ENCODE results near the gene PARD6G. TPM values are rescaled to one million over a fixed set of nuclear protein-coding genes. Genes with fewer than 3 reads are reported as not detected.

Gene PARD6G
- total and polyA plus RNA-seq, 2 of the 13 experiments (the other 11 are each of a cell fraction or from before 2014, with no cell fraction given), result 3.6 to 7.4 TPM

DNA sequence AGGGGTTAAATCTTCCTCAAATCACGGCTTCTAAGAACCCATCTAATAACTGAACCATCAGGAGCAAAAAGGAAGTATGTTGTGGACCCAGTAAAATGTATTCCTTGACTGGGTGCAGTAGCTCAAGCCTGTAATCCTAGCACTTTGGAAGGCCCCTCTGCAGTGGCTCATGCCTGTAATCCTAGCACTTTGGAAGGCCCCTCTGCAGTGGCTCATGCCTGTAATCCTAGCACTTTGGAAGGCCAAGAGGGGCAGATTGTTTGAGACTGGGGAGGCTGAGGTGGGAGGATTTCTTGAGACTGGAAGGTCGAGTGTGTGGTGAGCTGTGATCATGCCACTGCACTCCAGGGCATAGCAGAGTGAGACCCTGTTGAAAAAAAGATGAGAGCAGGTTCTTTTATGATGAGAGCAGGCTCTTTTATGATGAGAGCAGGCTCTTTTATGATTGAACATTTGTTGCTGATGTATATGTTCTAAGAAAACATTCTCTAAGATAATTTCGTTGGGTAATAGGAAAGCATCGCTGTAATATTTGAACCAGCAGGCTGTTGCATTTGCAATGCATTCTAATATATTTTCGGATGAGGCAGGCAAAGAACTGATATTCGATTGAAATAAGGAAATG lies 3.5 kb upstream of the PARD6G start:
- Histone ChIP-seq H2AFZ (ENCODE audit: low read length) (no peak overlapping the region), H3K27me3 (ENCODE audit: control insufficient read depth in 1 of 2, insufficient read depth in 2 of 2, low read length in 2 of 2) (peaks cover 2 to 6% of the 10 kb centered on the region in 2 experiments; a peak in 1 of 5 replicates), H3K9me3 (ENCODE audit: low read length) (no peaks in the 10 kb centered on the region), H3K27ac (ENCODE audit: extremely low read length, insufficient read depth, low read length) (no peak overlapping the region), H3K9ac (ENCODE audit: insufficient read depth, low read depth, low read length) (no peak overlapping the region), H3K4me1 (ENCODE audit: insufficient read depth, low read length) (peaks cover 15% of the 10 kb centered on the region), H3K4me2 (ENCODE audit: low read depth, low read length) (no peak overlapping the region), H3K79me2 (ENCODE audit: insufficient read depth, low read length) (no peaks in the 10 kb centered on the region), H4K20me1 (ENCODE audit: insufficient read depth, low read length) (no peaks in the 10 kb centered on the region), H3K4me3 (replicated peaks in 1 of 3; ENCODE audit: insufficient read depth in 1 of 3, low read depth in 2 of 3, low read length in 3 of 3) (no peak overlapping the region), H3K36me3 (replicated peaks in 1 of 2; ENCODE audit: control insufficient read depth in 1 of 2, insufficient read depth in 2 of 2, low read length in 2 of 2) (no peaks in the 10 kb centered on the region)
- CTCF ChIA-PET (ENCODE audit: low intra/inter-chr PET ratio, low total read pairs), result no interaction called here
- FAIRE-seq (no peak), ATAC-seq (no peak), DNase-seq (ENCODE audit: low spot score) (no peak)
- intact Hi-C loops (cut with micrococcal nuclease; ENCODE audit: unreplicated experiment), result no loop called here
- 32% methylated on average over 6 of the region's 6 CpGs for WGBS (ENCODE audit: low lambda C conversion rate)
- BruUV-seq (replicated peaks), result no TSS peak
- POLR2A ChIA-PET, result no interaction called here
- in situ Hi-C loops (cut with HindIII; ENCODE audit: extremely low pct_ligation_motif_present, low pct_unique_long_range_greater_than_20kb), result no loop called here
- TF ChIP-seq, protein P1, sequence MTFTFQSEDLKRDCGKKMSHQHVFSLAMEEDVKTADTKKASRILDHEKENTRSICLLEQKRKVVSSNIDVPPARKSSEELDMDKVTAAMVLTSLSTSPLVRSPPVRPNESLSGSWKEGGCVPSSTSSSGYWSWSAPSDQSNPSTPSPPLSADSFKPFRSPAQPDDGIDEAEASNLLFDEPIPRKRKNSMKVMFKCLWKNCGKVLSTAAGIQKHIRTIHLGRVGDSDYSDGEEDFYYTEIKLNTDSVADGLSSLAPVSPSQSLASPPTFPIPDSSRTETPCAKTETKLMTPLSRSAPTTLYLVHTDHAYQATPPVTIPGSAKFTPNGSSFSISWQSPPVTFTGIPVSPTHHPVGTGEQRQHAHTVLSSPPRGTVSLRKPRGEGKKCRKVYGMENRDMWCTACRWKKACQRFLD (CRISPR knock-in tag; IDR thresholded peaks at IDR 0.05; ENCODE audit: borderline replicate concordance), result no peak
- TF ChIP-seq, protein P2, sequence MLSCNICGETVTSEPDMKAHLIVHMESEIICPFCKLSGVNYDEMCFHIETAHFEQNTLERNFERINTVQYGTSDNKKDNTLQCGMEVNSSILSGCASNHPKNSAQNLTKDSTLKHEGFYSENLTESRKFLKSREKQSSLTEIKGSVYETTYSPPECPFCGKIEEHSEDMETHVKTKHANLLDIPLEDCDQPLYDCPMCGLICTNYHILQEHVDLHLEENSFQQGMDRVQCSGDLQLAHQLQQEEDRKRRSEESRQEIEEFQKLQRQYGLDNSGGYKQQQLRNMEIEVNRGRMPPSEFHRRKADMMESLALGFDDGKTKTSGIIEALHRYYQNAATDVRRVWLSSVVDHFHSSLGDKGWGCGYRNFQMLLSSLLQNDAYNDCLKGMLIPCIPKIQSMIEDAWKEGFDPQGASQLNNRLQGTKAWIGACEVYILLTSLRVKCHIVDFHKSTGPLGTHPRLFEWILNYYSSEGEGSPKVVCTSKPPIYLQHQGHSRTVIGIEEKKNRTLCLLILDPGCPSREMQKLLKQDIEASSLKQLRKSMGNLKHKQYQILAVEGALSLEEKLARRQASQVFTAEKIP (CRISPR knock-in tag; IDR thresholded peaks at IDR 0.05; ENCODE audit: borderline replicate concordance), result no peak
- TF ChIP-seq ZSCAN22 (CRISPR knock-in tag; IDR thresholded peaks at IDR 0.05) (no peak), MIER2 (CRISPR knock-in tag; IDR thresholded peaks at IDR 0.05) (no peak), TEAD3 (CRISPR knock-in tag; optimal IDR thresholded peaks at IDR 0.05; ENCODE audit: borderline replicate concordance) (no peak), ZNF143 (CRISPR knock-in tag; IDR thresholded peaks at IDR 0.05) (no peak)
- TF ChIP-seq, protein P3, sequence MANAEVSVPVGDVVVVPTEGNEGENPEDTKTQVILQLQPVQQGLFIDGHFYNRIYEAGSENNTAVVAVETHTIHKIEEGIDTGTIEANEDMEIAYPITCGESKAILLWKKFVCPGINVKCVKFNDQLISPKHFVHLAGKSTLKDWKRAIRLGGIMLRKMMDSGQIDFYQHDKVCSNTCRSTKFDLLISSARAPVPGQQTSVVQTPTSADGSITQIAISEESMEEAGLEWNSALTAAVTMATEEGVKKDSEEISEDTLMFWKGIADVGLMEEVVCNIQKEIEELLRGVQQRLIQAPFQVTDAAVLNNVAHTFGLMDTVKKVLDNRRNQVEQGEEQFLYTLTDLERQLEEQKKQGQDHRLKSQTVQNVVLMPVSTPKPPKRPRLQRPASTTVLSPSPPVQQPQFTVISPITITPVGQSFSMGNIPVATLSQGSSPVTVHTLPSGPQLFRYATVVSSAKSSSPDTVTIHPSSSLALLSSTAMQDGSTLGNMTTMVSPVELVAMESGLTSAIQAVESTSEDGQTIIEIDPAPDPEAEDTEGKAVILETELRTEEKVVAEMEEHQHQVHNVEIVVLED (CRISPR knock-in tag; IDR thresholded peaks at IDR 0.05; ENCODE audit: borderline replicate concordance), result no peak
- TF ChIP-seq, protein P4, sequence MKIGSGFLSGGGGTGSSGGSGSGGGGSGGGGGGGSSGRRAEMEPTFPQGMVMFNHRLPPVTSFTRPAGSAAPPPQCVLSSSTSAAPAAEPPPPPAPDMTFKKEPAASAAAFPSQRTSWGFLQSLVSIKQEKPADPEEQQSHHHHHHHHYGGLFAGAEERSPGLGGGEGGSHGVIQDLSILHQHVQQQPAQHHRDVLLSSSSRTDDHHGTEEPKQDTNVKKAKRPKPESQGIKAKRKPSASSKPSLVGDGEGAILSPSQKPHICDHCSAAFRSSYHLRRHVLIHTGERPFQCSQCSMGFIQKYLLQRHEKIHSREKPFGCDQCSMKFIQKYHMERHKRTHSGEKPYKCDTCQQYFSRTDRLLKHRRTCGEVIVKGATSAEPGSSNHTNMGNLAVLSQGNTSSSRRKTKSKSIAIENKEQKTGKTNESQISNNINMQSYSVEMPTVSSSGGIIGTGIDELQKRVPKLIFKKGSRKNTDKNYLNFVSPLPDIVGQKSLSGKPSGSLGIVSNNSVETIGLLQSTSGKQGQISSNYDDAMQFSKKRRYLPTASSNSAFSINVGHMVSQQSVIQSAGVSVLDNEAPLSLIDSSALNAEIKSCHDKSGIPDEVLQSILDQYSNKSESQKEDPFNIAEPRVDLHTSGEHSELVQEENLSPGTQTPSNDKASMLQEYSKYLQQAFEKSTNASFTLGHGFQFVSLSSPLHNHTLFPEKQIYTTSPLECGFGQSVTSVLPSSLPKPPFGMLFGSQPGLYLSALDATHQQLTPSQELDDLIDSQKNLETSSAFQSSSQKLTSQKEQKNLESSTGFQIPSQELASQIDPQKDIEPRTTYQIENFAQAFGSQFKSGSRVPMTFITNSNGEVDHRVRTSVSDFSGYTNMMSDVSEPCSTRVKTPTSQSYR (CRISPR knock-in tag; IDR thresholded peaks at IDR 0.05; ENCODE audit: borderline replicate concordance), result no peak
- TF ChIP-seq, protein P5, sequence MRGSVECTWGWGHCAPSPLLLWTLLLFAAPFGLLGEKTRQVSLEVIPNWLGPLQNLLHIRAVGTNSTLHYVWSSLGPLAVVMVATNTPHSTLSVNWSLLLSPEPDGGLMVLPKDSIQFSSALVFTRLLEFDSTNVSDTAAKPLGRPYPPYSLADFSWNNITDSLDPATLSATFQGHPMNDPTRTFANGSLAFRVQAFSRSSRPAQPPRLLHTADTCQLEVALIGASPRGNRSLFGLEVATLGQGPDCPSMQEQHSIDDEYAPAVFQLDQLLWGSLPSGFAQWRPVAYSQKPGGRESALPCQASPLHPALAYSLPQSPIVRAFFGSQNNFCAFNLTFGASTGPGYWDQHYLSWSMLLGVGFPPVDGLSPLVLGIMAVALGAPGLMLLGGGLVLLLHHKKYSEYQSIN (CRISPR knock-in tag; IDR thresholded peaks at IDR 0.05; ENCODE audit: borderline replicate concordance), result no peak

Measured in HepG2 (cell line).